ENCODE measurements around the gene FOXM1.

The FOXM1 gene

GRCh38 chr12:2834581-2835491, 42.1 kb downstream of the FOXM1 start, which contains the start of gene NRIP2:
Gene NRIP2, minus strand, starts transcription at chr12:2835035. Its CDS starts 52 bp downstream, at chr12:2834983.
- DNase-seq: peak; percentile 37

- DNase-seq: no peak
Observed at GRCh38 chr12:2833810-2834209, 43.2 kb downstream of the FOXM1 start.

GRCh38 chr12:2833327-2833726, 43.6 kb downstream of the FOXM1 start:
- no peak for DNase-seq

- no peak for DNase-seq
Observed at GRCh38 chr12:2832550-2833127, 44.3 kb downstream of the FOXM1 start.

- no peak for DNase-seq
Observed at GRCh38 chr12:2829275-2829674, 47.7 kb downstream of the FOXM1 start.

GRCh38 chr12:2826721-2827515, 50.1 kb downstream of the FOXM1 start:
- DNase-seq: peak; percentile 93

- no peak for DNase-seq
Observed at GRCh38 chr12:2826036-2826435, 50.9 kb downstream of the FOXM1 start.

GRCh38 chr12:2825132-2825531, 51.8 kb downstream of the FOXM1 start:
- no peak for DNase-seq

GRCh38 chr12:2824541-2824940, 52.4 kb downstream of the FOXM1 start:
- DNase-seq: no peak

- no peak for DNase-seq
Observed at GRCh38 chr12:2823483-2823882, 53.5 kb downstream of the FOXM1 start.

- DNase-seq: no peak
Observed at GRCh38 chr12:2820432-2820831, 56.5 kb downstream of the FOXM1 start.

- no peak for DNase-seq
Observed at GRCh38 chr12:2819810-2820209, 57.2 kb downstream of the FOXM1 start.

- peak; percentile 71 for DNase-seq
Observed at GRCh38 chr12:2813214-2814185, 63.5 kb downstream of the FOXM1 start.

- peak; percentile 100 for DNase-seq
Observed at GRCh38 chr12:2812290-2813213, 64.4 kb downstream of the FOXM1 start, which contains the start of gene ITFG2. Gene ITFG2, plus strand, starts transcription at chr12:2812668. Its CDS starts 93 bp downstream, at chr12:2812761.

GRCh38 chr12:2811801-2812200, 65.2 kb downstream of the FOXM1 start:
- no peak for DNase-seq

Measured in NCI-H146 (cell line).